NCI-H2171 (cell line): ENCODE measurements around the gene SATB1.
"Not testable (repeated sequence)": the region's sequence is repeated elsewhere in the genome, so short reads cannot be mapped to it uniquely, and the experiment has no call there.

Experiments
- DNase-seq: peaks from one replicate; lab custom pipeline; 2025; lab: John Stamatoyannopoulos, UW

The SATB1 gene

DNA sequence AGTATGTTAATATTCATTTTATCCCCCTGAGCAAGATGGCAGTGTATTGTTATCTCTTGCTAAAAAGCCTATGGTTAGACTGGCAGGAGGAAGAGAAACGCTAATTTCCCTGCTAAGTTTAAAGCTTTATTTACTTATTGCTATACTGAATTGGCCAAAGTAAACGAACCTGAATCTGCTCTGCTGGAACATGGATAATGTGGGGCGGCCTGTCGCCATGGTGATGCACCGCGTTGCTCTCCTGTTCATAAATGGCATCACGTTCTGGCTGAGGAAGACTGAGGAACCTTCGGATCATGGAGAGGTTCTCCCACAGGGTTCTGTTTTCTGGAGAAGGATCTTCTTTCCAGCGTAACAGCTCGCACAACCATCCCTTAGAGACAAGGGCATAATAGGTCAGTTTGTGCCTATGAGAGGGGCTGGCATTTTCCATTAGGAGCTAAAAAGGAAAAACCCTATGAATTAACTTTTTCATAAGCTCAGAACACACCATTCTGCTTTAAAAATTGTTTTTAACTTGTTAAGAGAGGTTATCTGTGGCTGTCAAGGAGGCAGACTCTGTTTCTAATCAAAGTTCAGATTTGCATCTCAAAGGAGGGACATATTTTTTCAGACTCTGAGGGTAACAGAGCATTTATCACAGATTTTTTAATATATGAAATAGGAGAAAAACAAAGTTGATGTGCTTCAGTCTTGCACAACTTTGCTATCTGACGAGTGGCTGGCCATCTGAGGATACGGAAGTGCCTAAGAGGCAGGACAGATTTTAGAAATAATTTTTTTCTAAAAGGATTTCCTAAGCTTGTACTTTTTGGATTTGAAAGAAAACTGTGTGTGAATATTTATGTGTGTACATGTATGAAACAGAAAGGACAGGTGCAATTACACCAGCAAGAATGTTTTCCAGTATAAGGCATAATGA, 73.1 kb downstream of the SATB1 start:
- no peak for DNase-seq

DNA sequence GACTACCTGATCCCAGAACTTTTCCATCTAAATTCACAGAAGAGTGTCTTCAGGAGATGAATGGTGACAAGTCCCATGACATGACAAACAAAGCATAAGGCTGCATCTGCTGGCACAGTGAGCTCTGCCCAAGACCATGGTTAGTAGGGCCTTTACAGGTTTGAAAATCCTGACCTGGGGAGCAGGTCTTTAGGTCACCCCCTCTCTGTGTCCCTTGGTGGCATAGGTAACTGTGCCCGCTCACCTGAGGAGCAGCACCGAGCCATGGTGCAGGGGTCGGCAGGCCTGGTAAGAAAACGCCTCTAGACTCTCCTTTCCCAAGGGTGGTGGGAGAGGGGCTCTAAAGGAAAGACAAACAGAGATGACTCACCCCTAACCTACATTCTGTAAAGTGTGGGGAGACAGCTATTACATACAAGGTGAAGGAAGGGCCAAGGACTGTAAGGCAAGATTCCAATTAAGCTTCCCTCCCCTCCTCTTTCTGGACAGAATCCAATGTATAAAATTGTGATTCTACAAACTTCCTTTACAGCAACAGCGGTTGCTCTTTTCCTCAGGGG, 74.0 kb downstream of the SATB1 start:
- DNase-seq, result no peak

DNA sequence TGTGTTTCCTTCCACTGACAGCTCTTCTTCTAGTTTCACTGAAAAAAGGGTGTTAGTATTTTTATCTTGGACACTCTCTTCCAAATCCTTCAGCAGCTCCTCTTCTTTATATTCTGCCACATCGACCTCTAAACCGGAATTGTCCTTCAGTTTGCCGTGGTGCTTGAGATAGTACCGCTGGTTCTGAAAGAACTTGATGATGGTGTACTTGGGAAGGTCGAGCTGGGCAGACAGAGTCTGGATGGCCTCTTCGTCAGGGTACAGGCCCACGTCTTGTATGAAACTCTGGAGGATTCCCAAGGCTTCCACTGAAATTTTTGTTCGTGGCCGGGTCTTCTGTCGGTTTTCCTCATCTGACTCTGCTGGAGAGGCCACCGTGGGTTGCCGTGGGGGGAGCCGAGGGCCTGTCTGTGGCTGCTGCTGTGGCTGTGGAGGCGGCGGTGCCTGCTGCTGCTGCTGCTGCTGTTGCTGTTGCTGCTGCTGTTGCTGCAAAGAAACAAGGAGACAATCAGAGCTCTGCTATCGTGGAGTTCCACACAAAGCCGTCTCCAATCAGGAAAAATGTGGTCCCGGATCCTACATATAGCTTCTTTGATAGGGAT, 75.8 kb downstream of the SATB1 start:
- no peak for DNase-seq

- DNase-seq, result no peak
These were observed 79.0 kb downstream of the SATB1 start for GRCh38 chr3:18346097-18346496.

DNA sequence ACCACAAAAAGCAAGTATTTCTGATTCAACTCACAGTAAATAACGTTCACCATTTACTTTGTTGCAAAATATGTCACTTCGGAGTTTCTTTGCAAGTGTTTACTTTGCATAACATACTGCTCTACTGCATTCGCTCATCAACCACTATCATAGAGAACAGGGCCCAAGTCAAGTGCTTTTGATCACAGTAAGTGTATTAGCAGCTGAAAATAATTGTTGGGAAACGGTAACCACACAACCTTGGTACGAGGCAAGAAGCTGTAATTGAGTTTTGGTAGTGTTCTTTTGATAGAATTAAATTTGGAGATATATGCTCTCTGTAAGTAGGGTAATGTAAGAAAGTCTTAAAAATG, 80.1 kb downstream of the SATB1 start:
- DNase-seq, result no peak

- DNase-seq, result no peak
These were observed 80.7 kb downstream of the SATB1 start for GRCh38 chr3:18344306-18345014.

- no peak for DNase-seq
These were observed 81.3 kb downstream of the SATB1 start for GRCh38 chr3:18343809-18344208.

GRCh38 chr3:18338827-18339514, 86.2 kb downstream of the SATB1 start:
- no peak for DNase-seq

DNA sequence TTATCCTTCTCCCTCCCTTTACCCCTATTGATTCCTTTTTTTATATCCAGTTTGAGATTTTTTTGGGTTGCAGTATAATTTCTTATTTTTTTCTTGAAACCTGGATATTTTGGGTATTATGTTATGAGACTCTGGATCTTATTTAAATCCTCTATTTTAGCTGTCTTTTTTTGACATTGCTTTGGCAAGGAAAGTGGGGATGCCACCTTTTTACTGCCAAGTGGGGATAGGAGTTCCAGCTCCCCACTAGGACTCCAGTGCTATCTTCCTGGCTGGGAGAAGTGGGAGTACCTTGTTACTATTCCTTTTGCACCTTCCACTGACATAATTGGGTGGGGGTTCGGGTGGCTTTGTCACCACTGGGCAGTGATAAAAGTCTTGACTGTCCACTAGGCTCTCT, 87.9 kb downstream of the SATB1 start:
- DNase-seq, result no peak

DNA sequence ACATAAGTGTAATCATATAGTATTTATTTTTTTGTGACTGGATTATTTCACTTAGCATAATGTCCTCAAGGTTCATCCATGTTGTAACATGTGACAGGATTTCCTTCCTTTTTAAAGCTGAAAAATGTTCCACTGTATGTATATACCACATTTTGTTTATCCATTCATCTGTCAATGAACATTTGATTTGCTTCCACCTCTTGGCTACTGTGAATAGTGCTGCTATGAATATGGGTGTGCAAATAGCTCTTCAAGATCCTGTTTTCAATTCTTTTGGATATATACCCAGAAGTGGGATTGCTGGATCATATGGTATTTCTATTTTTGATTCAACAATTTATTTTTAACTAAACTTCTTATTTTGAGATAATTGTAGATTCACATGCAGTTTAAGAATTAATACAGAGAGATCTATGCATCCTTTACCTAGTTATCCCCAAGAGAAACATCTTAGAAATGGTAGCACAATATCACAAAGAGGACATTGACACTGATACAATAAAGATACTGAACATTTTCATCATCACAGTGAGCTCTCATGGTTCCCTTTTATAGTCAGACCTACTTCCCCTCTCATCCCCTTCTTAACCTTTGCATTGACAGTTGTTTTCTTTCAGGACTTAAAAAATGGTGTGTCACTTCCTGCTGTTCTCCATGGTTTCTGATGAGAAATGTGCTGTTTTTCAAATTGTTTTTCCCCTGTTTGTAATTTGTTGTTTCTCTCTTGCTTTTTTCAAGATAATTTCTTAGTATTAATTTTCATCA, 90.1 kb downstream of the SATB1 start:
- DNase-seq, result no peak

DNA sequence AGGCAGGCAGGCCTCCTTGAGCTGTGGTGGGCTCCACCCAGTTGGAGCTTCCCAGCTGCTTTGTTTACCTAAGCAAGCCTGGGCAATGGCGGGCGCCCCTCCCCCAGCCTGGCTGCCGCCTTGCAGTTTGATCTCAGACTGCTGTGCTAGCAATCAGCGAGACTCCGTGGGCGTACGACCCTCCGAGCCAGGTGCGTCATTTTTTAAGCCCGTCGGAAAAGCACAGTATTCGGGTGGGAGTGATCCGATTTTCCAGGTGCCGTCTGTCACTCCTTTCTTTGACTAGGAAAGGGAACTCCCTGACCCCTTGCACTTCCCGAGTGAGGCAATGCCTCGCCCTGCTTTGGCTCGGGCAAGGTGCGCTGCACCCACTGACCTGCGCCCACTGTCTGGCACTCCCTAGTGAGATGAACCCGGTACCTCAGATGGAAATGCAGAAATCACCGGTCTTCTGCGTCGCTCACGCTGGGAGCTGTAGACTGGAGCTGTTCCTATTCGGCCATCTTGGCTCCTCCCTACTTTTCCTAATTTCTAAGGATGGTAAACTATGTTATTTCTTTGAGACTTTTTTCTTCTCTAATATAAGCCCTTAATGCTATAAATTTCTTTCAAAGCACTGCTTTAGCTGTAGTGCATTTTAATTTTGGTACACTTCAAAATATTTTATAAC, 94.2 kb downstream of the SATB1 start:
- DNase-seq, result not testable (repeated sequence)

- DNase-seq, result no peak
These were observed 117.0 kb downstream of the SATB1 start for GRCh38 chr3:18308096-18308650.

DNA sequence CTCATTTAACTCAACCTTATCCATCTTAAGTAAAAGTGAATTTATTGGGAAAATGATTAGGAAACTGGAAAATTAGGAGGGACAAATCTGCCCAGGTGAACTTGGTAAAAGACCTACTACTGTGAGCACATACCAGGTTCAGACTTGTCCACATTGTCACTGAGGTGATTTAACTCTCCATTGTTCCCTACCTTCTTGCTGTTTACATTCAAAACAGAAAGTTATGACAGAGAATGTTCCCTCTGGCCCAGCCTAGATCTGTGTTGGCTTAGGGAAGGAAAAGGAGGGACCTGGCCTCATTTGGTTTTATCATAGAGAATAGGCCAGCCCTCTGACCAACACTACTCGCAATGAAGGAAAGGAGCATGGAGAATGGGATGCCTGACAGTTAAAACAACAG, 117.6 kb downstream of the SATB1 start:
- DNase-seq, result no peak

DNA sequence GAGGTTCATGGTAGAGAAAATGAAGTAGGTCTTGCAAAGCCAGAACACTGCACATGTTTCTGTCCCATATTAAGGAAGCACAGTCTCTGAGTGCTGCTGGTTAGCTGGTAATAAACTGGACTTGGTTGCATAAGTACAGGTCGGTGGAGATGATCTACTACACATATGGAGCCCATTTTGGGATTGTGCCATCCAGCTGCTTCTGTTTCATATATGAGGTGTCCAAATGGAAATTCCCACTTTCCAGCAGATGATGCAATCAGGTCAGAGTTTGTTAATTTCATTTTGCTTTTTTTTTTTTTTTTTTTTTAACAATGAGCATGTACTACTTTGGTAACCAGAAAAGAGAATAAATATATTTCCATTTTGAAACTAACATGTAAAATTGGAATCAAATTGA, 122.6 kb downstream of the SATB1 start:
- DNase-seq, result no peak

GRCh38 chr3:18301781-18302180, 123.4 kb downstream of the SATB1 start:
- no peak for DNase-seq

DNA sequence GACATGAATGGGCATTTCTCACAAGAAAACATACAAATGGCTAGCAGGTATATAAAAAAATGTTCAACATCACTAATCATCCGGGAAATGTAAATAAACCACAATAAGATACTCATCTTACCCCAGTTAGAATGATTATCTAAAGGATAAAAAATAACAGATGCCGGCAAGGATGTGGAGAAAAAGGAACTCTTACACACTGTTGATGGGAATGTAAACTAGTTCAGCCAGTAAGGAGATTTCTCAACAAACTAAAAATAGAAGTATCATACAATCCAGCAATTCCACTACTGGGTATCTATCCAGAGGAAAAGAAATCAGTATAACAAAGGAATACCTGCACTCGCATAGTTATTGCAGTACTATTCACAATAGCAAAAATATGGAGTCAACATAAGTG, 124.2 kb downstream of the SATB1 start:
- DNase-seq, result no peak

GRCh38 chr3:18297126-18297525, 128.0 kb downstream of the SATB1 start:
- no peak for DNase-seq
